HG02759 (cell line): ENCODE results near the gene BRIP1.
"Not testable (repeated sequence)": the region's sequence is repeated elsewhere in the genome, so short reads cannot be mapped to it uniquely, and the experiment has no call there.

ENCODE experiments used
- ATAC-seq: cut with Tn5 transposase; IDR thresholded peaks from one replicate; pipeline ENCODE4 v1.9.1; 2021; ENCODE audit warnings: mild to moderate bottlenecking, moderate library complexity; ENCODE audit not compliant: unreplicated experiment

Gene BRIP1

DNA sequence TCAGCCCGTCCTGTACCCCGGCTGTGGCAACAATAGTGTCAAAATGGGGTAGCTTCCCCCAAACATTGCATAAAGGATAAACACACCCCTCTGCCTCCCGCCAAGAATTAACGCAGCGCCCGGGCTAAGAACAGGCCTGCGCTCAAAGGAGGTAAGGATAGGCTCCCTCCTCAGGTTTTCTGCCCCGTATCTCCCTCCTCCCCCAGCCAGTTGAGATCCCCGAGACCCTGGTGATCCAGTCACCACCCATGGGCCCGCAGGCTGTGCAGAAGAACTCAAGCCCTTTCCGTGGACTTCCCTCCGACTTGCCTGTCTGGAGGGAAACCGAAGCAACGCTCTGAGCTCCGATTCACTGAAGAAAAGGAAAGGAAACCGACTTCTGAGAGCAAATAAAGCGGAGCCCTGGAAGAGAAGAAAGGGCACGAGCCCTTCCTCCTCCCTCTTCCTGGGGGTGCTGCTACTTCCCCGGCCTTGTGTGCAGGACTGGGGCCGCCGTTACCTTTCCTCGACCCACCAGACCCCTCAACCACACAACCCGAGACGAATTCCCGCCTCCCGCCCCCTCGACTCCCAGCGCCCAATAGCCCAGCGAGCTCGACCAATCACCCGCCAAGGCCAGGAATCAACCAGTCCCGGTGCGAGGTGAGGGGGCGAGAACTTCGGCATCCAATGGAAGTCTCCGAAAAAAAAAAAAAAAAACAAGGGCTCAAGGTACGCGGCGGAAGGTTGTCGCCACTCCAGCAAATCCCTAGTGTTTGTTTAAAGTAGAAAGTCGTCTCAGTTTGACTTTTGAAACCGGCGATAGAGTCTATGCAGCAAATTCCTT, at the start of gene BRIP1:
BRIP1 (minus strand) TSS at position 554 of the 826 bp plus-strand sequence. CDS start 1,989 bp downstream, outside the sequence.
- ATAC-seq: peak; percentile 95

DNA sequence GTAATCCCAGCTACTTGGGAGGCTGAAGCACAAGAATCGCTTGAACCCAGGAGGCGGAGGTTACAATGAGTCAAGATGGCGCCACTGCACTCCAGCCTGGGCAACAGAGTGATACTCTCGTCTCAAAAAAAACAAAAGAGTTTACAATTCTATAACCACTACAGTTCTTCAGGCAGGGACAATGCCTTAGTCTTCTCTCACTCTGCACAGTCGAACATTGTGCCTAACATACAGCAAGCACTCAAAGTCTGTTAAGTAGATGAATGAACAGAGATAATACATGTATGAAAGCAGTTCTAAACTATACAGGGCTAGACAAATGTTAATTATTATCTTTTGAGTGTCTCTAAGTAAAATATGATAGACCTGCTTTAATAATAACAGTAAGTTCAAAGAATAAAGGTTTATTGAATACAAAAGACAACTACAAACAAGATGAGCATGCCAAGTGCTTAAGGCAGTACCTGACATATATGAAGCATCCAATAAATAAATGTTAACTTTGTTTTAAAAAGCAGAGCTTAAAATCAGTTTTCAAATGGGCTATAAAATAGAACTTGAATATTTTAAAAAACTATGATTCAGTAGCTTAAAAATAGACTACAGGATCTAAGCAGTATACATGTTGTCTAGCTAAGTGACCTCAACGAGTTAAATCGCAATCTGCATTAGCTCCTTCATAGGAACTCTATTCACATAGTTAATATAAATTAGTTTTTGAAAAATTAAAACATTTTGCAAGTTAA, 45.1 kb upstream of the BRIP1 start:
- no peak for ATAC-seq

DNA sequence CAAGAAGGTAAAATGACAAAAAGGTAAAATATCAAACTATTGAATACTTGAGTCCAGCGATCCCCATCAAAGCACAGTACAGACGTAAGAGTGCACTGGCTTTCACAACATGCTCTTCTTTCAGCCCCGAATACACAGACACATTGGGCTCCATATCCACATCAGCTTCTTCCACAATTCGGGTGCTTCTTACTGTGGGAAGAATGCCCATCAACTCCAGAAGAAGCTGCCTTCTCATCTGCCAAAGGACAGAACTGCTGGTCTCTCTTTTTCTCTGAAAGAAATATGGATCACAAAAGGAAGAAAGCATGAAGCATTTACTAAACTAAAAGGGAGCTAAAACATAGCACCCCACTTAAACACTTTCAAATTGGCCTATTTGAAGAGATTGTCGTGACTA, 44.0 kb upstream of the BRIP1 start:
- no peak for ATAC-seq

DNA sequence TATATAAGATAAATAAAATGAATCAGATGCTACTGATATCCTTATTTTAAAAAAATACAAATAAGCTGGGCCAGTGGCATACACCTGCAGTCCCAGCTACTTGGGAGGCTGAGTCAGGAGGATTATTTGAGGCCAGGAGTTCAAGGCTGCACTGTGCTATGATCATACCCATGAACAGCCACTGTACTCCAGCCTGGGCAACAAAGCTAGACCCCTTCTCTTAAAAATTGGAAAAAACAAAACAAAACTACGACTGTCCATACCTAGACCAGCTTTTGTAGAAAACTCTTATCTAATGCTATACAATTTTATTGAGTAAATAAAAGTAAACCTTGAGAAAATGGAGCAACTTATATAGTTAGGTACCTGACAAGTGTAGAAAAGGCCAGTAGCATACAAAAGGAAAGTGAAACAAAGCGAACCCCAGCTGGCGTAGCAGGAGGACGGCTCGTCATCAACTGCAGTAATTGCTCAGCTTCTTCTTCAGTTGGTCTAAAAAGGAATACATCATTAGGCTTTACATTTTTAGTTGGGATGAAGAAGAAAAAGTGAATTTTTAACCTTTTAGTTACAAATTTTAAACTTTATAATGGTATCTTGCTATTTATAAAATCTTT, 40.9 kb upstream of the BRIP1 start:
- no peak for ATAC-seq

DNA sequence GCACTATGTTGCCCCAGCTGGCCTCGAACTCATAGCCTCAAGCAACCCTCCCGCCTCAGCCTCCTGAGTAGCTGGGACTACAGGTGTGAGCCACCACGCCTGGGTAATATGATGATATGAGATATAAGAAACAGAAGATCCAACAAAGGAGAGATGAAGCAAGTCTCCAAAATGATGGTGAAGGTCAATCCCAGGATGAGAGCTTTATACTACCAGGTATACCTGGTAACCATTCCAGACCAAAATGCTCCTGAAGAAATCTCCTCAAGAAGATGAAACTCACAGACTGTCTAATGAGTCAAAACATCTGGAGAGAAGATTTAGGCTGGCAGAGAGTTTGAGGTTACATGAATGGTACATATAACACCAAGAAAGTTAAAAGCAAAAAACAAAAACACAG, 39.9 kb upstream of the BRIP1 start:
- ATAC-seq: no peak

DNA sequence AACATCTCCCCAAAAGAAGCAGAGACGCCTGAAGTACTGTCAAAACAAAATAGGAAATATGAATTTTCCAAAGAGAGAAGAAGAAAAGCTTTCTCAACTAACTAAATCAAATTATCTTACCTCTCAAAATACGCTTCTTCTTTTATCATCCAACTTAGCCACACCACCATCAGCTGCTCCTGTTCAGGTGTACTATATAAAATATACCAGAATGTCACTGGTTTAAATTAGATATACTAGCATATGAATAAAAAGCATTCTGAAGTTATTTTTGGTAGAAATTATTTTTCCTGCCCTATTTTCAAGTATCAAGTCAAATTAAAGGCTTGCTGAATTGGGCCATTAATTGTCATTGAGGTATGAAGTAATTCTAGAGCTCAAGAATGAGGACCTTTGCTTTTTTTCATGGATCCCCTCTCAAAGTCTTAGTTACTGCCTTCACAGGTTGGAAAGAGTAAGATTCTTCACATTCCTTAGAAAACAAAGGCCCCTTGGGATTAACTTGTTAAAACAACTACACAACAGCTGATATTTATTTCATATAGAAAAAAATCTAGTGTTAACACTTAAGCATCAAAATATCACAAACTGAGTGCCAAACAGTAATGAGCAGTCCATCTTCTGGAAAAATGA, 34.3 kb upstream of the BRIP1 start:
- no peak for ATAC-seq

DNA sequence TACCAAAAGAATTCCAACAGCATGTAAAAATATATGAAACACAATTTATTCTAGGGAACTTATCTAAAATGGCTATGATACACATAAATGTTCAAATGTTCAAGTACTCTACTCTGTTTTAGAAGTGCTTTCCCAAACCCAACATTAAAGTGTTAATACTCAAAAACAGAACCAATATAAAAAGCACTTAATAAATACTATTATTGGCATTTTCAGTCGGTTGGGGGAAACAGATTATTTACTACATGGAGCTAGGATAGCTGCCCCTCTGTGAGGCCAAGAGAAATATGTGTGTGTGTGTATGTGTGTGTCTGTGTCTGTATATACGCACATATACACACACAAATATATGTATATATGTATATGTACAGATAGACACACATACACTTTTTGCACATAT, 32.1 kb upstream of the BRIP1 start:
- no peak for ATAC-seq

DNA sequence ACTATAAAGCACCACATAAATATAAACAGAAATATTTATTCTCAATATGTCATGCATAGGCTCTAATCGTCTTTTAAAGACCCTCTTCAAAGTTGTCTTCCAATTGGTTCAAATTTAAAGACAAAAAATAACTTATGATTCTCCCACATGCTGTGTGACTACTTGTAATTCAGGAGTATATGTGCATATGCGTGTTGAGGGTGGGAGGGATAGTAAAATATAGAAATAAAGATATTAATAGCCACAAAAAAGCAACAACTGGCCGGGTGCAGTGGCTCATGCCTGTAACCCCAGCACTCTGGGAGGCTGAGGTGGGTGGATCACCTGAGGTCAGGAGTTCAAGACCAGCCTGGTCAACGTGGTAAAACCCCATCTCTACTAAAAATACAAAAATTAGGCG, 31.0 kb upstream of the BRIP1 start:
- ATAC-seq: not testable (repeated sequence)

DNA sequence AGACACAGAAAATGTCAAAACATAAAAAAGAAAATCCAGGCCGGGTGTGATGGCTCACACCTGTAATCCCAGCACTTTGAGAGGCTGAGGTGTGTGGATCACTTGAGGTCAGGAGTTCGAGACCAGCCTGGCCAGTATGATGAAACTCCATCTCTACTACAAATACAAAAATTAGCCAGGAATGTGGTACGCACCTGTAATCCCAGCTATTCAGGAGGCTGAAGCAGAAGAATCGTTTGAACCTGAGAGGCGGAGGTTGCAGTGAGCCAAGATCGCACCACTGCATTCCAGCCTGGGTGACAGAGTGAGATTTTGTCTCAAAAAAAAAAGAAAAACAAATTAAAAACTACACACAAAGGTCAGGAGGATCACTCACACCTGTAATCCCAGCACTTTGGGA, 24.4 kb upstream of the BRIP1 start:
- not testable (repeated sequence) for ATAC-seq

DNA sequence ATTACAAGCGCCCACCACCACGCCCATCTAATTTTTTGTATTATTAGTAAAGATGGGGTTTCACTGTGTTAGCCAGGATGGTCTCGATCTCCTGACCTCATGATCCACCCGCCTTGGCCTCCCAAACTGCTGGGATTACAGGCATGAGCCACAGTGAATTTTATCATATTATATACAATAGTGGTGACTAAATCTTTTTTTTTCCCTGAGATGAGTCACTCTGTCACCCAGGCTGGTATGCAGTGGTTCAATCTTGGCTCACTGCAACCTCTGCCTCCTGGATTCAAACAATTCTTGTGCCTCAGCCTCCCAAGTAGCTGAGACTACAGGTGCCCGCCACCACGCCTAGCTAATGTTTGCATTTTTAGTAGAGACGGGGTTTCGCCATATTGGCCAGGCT, 22.5 kb upstream of the BRIP1 start:
- not testable (repeated sequence) for ATAC-seq

DNA sequence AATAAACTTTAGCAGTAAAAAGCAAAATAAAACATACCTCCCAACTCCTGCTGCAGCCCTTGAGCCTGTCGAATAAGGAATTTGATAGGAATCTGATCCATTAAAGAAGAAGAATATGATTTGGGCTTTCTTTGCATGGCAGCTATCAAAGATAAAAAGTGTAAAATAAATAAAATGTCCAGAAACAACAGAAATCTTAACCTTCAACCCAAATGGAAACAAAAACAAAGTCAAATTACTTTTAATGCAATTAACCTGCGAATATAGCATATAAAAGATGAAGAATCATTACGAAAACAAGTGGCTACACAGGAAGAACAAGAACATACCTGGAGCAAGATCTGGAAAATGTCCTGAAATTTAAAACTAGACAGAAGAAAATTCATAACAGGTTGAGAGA, 21.5 kb upstream of the BRIP1 start:
- no peak for ATAC-seq

DNA sequence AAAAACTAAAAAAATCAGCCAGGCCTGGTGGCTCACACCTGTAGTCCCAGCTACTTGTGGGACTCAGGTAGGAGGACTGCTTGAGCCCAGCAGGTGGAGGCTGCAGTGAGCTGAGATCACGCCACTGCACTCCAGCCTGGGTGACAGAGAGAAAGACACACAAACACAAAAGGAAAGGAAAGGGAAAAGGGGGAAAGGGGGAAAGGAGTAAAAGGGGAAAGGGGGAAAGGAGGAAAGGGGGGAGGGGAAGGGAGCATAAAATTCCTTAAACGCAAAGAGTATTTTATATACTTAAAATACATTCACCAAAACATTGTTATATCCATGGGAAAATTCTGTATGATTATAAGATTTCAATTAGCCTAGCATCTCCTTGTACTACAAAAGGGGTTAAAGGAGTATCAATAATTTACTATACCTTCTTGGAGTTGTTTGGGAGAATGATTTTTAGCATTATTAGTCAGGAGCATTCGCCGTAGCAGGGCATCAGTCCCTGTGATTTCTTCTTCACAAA, 17.3 kb upstream of the BRIP1 start:
- ATAC-seq: no peak

DNA sequence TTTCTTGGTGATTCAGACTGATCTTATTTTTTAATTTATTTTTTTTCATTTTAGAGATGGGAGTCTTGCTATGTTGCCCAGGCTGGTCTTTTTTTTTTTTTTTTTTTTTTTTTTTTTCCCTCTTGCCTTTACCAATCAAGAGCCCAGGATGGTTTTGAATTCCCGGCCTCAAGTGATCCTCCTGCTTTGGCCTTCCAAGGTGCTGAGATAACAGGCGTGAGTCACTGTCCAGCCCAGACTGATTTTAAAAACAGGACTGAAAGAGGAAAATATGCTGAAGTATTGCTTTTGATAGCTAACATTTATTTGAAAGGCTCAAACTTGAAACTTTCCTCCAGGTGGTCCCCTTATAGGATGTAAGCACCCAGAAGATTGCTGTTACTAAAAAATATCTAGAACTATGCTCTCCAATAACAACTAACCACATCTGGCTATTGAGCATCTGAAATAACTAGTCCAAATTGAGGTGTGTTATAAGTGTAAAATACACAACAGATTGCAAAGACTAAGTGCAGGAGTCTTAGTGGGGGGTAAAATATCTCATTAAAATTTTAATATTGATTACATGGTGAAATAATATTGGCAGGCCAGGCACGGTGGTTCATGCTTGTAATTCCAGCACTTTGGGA, 15.8 kb upstream of the BRIP1 start:
- ATAC-seq: no peak

DNA sequence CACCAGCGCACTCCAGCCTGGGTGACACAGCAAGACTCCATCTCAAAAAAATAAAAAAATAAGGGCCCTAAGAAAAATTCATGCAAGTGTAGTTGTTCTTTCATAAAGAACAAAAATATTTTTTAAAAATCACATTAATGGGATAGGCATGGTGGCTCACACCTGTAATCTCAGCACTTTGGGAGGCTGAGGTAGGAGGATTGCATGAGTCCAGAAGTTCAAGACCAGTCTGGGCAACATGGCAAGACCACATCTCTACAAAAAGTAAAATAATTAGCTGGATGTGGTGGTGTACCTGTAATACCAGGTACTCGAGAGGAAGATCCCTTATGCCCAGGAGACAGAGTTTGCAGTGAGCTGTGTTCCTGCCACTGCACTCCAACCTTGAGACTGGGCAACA, 15.2 kb upstream of the BRIP1 start:
- ATAC-seq: no peak

DNA sequence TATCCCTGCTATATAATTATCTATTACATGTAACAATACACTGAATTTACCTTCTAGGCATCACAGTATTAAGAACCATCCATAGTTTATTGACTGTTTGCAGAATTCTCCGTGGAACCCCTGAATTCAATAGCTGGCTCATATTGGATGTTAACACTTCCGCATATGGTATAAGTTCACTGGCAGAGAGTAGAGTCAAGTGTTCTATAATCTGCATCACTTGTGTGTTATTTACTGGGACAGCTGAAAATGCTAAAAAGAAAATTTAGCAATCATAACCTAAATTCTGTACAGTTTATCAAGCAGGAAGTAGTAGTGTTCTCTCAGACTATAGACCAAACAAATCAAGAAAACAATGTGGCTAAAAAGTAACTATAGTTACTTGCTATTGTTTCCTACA, 14.5 kb upstream of the BRIP1 start:
- ATAC-seq: no peak

DNA sequence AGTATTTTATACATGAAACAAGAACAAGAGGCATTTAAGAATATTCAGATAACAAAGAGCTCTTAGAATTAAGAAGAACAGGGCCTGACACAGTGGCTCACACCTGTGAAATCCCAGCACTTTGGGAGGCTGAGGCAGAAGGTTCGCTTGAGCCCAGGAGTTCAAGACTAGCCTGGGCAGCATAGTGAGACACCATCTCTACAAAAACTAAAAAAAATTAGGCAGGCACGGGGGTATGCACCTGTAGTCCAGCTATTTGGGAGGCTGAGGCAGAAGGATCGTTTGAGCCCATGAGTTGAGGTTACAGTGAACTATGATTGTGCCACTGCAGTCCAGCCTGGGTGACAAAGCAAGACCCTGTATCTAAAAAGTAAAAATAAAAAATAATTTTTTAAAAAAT, 12.5 kb upstream of the BRIP1 start:
- ATAC-seq: no peak

DNA sequence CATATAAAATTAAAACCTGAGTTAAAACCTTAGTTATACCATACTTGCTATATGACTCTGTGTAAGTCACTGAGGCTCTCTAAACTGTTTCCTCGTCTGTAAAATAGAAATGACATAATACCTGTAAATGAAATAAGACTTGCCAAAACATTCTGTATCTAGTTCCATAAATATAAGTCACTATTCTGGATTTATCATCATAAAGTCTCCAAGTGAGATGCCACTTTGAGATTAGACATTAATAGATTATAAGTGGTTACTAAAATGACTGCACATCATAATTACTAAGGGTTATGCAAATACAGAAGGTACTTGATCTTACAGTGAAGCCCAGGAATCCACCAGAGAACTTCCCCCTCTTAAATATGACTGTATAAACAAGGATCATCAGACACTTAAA, 12.0 kb upstream of the BRIP1 start:
- no peak for ATAC-seq

DNA sequence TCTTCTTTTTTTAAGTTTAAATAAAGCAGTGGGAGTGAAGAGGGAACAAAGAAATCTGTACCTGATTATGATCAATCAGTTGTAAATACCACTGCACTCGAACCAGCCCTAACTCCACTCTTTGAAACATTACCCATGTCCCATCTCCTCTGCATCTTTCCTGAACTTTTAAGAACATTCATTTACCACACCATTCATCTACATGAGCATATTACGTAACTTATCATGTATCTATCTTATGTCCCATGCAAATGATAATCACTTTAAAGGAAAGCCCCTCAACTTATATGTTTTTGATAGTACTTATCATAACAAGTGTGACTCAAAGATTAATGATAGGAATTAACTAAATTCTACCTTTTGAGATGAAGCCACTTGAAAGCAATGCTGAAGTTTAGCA, 10.7 kb upstream of the BRIP1 start:
- ATAC-seq: no peak

DNA sequence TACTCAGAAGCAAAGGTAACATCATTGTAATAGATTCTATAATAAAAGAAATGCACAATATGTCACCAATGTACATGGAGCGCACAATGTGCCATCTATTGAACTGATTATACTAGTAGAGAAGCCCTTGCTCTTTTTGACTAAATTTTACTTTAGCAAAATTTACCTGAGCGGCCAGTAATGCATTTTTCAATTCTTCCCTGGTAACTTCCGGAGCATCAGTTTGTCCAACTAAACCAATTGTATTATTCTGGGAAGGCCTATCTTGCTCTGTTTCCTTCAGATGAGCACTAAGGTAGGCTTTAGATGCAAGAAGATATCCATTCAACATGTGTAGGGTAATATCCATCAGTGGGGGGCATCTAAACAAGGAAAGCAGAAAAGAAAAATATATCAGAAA, 8.8 kb upstream of the BRIP1 start:
- no peak for ATAC-seq

DNA sequence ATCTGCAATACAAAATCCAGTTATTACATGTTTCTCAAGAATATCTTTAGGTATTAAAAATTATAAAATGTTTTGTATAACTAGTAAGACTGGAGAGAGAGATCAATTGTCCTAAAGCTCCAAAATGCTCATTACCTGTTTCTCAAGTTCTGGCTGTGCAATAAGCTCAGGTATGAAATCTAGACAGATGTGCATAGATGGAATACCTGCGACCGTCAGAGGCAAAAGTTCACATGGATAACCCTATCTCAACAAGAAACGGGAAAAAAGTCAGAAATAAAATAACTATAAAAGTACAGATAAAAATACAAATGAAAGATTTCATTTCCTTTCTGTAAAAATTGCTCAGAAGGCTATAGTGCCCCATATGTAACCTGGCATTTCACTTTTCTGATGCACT, 5.8 kb upstream of the BRIP1 start:
- ATAC-seq: no peak

DNA sequence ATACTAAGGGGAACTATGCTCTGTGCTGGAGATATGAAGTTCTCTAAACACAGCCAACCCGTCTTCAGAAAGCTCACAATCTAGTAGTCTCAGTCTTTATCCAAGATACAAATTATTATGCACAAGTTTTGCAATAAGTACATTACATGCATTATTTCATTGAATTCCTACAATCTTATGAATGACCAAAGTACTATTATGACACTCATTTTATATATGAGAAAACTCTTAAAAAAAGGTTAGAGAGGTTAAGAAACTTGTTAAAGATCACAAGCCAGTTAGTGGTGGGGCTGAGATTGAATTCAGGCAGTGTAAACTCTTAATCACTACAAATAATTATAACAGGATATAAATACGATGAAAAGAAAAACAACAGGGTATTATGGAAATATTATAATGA, 4.7 kb upstream of the BRIP1 start:
- no peak for ATAC-seq
